ENCODE data around the gene MYCBPAP.
A peak's percentile ranks its signal among the peaks of the same experiment; 100 is the strongest.

Gene MYCBPAP

GRCh38 chr17:50549256-50549941 is 41.2 kb downstream of the MYCBPAP start:
- no peak overlapping the region for H3K27ac Mint-ChIP-seq
- no peak for TF ChIP-seq CTCF (IDR thresholded peaks at IDR 0.05)
- no peak overlapping the region for H3K4me3 Mint-ChIP-seq
- peaks cover 14% of the 10 kb centered on the region for H3K4me1 Mint-ChIP-seq
- no peak for DNase-seq
- no peaks in the 10 kb centered on the region for H3K36me3 Mint-ChIP-seq (ENCODE audit: low read depth)
- H3K27me3 Mint-ChIP-seq (ENCODE audit: low read depth, poor library complexity) = peaks cover 31% of the 10 kb centered on the region
- no peaks in the 10 kb centered on the region for H3K9me3 Mint-ChIP-seq

GRCh38 chr17:50549969-50550368 is 41.7 kb downstream of the MYCBPAP start:
- Mint-ChIP-seq H3K27ac (no peak overlapping the region), H3K4me3 (no peak overlapping the region), H3K9me3 (no peaks in the 10 kb centered on the region), H3K27me3 (ENCODE audit: low read depth, poor library complexity) (peaks cover 35% of the 10 kb centered on the region), H3K36me3 (ENCODE audit: low read depth) (no peaks in the 10 kb centered on the region), H3K4me1 (peaks cover 16% of the 10 kb centered on the region)
- no peak for DNase-seq
- TF ChIP-seq CTCF (IDR thresholded peaks at IDR 0.05) = no peak

GRCh38 chr17:50550661-50551432 is 42.6 kb downstream of the MYCBPAP start:
- no peak overlapping the region for H3K27ac Mint-ChIP-seq
- H3K36me3 Mint-ChIP-seq (ENCODE audit: low read depth) = no peaks in the 10 kb centered on the region
- DNase-seq = peak; percentile 83

GRCh38 chr17:50551433-50551815 is 43.2 kb downstream of the MYCBPAP start:
- Mint-ChIP-seq H3K36me3 (ENCODE audit: low read depth) (no peaks in the 10 kb centered on the region), H3K9me3 (no peaks in the 10 kb centered on the region), H3K27me3 (ENCODE audit: low read depth, poor library complexity) (peaks cover 32% of the 10 kb centered on the region), H3K27ac (no peak overlapping the region), H3K4me3 (no peak overlapping the region), H3K4me1 (peaks cover 31% of the 10 kb centered on the region)
- no peak for DNase-seq
- no peak for TF ChIP-seq CTCF (IDR thresholded peaks at IDR 0.05)

More at GRCh38 chr17:50550661-50551432, 42.6 kb downstream of the MYCBPAP start:
- H3K4me3 Mint-ChIP-seq = no peak overlapping the region
- TF ChIP-seq CTCF (IDR thresholded peaks at IDR 0.05) = peak; percentile 86
- H3K9me3 Mint-ChIP-seq = no peaks in the 10 kb centered on the region
- peaks cover 25% of the 10 kb centered on the region for H3K4me1 Mint-ChIP-seq
- H3K27me3 Mint-ChIP-seq (ENCODE audit: low read depth, poor library complexity) = peaks cover 31% of the 10 kb centered on the region

GRCh38 chr17:50551884-50552283 is 43.6 kb downstream of the MYCBPAP start:
- H3K27ac Mint-ChIP-seq = no peak overlapping the region
- H3K27me3 Mint-ChIP-seq (ENCODE audit: low read depth, poor library complexity) = peaks cover 35% of the 10 kb centered on the region
- H3K9me3 Mint-ChIP-seq = no peaks in the 10 kb centered on the region
- H3K4me3 Mint-ChIP-seq = no peak overlapping the region
- DNase-seq = no peak
- H3K4me1 Mint-ChIP-seq = peaks cover 35% of the 10 kb centered on the region
- H3K36me3 Mint-ChIP-seq (ENCODE audit: low read depth) = no peaks in the 10 kb centered on the region
- no peak for TF ChIP-seq CTCF (IDR thresholded peaks at IDR 0.05)
